ENCODE results near the gene SUGCT. TPM values are rescaled to one million over a fixed set of nuclear protein-coding genes. Genes with fewer than 3 reads are reported as not detected.

SUGCT gene
- total RNA-seq (2022; extraction: Qiagen RNA extraction; ENCODE audit: low read depth): 0.77 to 2.4 TPM (median 1.0 TPM) in 5 replicates

DNA sequence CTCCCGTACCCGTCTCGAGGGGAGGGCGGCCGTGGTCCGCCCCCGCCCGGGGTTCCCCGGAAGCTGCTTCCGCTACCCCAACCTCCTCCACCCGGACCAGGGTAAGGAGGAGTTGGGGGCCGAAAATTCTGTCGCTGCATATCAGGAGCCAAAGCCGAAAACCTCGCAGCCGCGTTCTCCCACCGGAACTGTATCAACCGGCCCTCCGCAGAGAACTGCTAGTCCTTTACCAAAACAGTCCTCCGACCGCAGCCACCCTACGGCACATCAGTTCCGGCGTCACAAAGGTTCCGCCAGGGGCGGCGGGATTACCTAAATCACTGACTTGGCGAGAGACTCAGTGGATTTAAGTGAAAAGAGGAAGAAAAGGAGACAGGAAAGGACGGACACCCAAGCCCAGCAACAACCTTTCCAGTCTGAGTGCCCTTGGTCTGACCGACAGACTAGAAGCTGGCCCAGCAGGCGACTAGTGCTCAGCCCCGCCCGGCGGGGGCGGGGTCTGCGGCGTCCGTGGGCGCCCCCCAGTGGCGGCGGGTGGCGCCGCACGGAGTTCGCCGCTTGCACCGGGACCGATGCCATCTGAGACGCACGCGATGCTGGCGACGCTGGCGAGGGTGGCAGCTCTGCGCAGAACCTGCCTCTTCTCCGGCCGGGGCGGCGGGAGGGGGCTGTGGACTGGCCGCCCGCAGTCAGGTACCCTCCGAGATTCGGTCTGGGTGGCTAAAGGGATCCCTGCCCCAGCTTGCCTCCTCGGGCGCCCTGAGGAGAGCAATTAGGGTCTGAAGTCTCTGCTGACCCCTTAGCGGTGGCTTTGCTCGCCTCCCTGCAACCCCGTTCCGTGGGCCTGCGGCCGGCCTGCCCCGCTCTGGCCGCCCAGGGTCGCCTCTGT is at the start of gene SUGCT, which contains the start of gene MPLKIP:
SUGCT (plus strand) TSS at position 578 of the 889 bp plus-strand sequence.
MPLKIP (minus strand) TSS at position 195 of the 889 bp plus-strand sequence; CDS start at position 140, 55 bp downstream.

Other genes with a start within 250 kb of the SUGCT start
- gene CDK13, start 184.7 kb upstream of the SUGCT start, total RNA-seq (2022; extraction: Qiagen RNA extraction; ENCODE audit: low read depth): 19.2 to 21.3 TPM (median 20.8 TPM) in 5 replicates
- 35.5 to 42.5 TPM (median 40.0 TPM) in 5 replicates for gene MPLKIP, start 383 bp upstream of the SUGCT start, total RNA-seq (2022; extraction: Qiagen RNA extraction; ENCODE audit: low read depth)